H9 (cell line): ENCODE results near the gene RILPL1. TPM values are rescaled to one million over a fixed set of nuclear protein-coding genes. Genes with fewer than 3 reads are reported as not detected.

ENCODE experiments used
- DNase-seq: peaks from one replicate; pipeline ENCODE4 v3.0.0-alpha.2; 2017
- H2AFZ ChIP-seq: one replicate; pipeline ENCODE4 v1.6.1; 2013; ENCODE audit warnings: mild to moderate bottlenecking, low read length, control low read depth, moderate library complexity
- H2AK5ac ChIP-seq: 2 replicates; pipeline ENCODE4 v1.6.1; 2013; ENCODE audit warnings: low read length, control low read depth, mixed read lengths; ENCODE audit not compliant: insufficient read length
- H2BK120ac ChIP-seq: one replicate; pipeline ENCODE4 v1.6.1; 2013; ENCODE audit warnings: low read depth, mild to moderate bottlenecking, low read length, control low read depth, inconsistent platforms; ENCODE audit not compliant: poor library complexity, severe bottlenecking
- H2BK12ac ChIP-seq: 2 replicates; pipeline ENCODE4 v1.6.1; 2013; ENCODE audit warnings: low read length, control low read depth, mixed read lengths, low read depth; ENCODE audit not compliant: insufficient read length
- H2BK15ac ChIP-seq: 2 replicates; pipeline ENCODE4 v1.6.1; 2013; ENCODE audit warnings: low read depth, low read length, control low read depth
- H2BK20ac ChIP-seq: one replicate; pipeline ENCODE4 v1.6.1; 2013; ENCODE audit warnings: low read depth, mild to moderate bottlenecking, low read length, control low read depth, inconsistent platforms; ENCODE audit not compliant: poor library complexity, severe bottlenecking
- H2BK5ac ChIP-seq: 2 replicates; pipeline ENCODE4 v1.6.1; 2013; ENCODE audit warnings: low read length, control low read depth, mixed read lengths; ENCODE audit not compliant: insufficient read length
- H3K14ac ChIP-seq: 2 replicates; pipeline ENCODE4 v1.6.1; 2013; ENCODE audit warnings: low read length, control low read depth; ENCODE audit not compliant: insufficient read depth
- H3K18ac ChIP-seq: 2 replicates; pipeline ENCODE4 v1.6.1; 2013; ENCODE audit warnings: low read depth, mild to moderate bottlenecking, mixed read lengths, low read length, control low read depth; ENCODE audit not compliant: insufficient read length
- H3K23ac ChIP-seq: 2 replicates; pipeline ENCODE4 v1.6.1; 2013; ENCODE audit warnings: low read length, control low read depth, mixed read lengths, low read depth; ENCODE audit not compliant: insufficient read length
- H3K23me2 ChIP-seq: 2 replicates; pipeline ENCODE4 v1.6.1; 2013; ENCODE audit warnings: low read depth, mild to moderate bottlenecking, mixed read lengths, low read length, control low read depth; ENCODE audit not compliant: insufficient read length, poor library complexity, severe bottlenecking
- H3K27ac ChIP-seq: 2 replicates; pipeline ENCODE4 v1.5.1; 2013; ENCODE audit warnings: low read length, control low read depth, mixed read lengths, low read depth; ENCODE audit not compliant: insufficient read length
- H3K27me3 ChIP-seq: 2 replicates; pipeline ENCODE4 v1.6.1; 2013; ENCODE audit warnings: low read length, control low read depth, inconsistent platforms; ENCODE audit not compliant: insufficient read depth
- H3K4ac ChIP-seq: 2 replicates; pipeline ENCODE4 v1.6.1; 2013; ENCODE audit warnings: low read depth, mild to moderate bottlenecking, control low read depth, inconsistent platforms, low read length, moderate library complexity
- H3K4me1 ChIP-seq: 2 replicates; pipeline ENCODE4 v1.6.1; 2013; ENCODE audit warnings: low read length, control low read depth, inconsistent platforms; ENCODE audit not compliant: insufficient read depth
- H3K4me2 ChIP-seq: 2 replicates; pipeline ENCODE4 v1.6.1; 2013; ENCODE audit warnings: low read length, control low read depth, mixed read lengths; ENCODE audit not compliant: insufficient read length, insufficient read depth
- H3K56ac ChIP-seq: 2 replicates; pipeline ENCODE4 v1.6.1; 2013; ENCODE audit warnings: low read depth, mild to moderate bottlenecking, mixed read lengths, low read length, control low read depth; ENCODE audit not compliant: insufficient read length
- H3K79me1 ChIP-seq: 2 replicates; pipeline ENCODE4 v1.6.1; 2013; ENCODE audit warnings: low read depth, mild to moderate bottlenecking, moderate library complexity, low read length, control low read depth, inconsistent platforms; ENCODE audit not compliant: insufficient read depth, poor library complexity, severe bottlenecking
- H3K79me2 ChIP-seq: 2 replicates; pipeline ENCODE4 v1.6.1; 2013; ENCODE audit warnings: low read length, control low read depth, inconsistent platforms; ENCODE audit not compliant: insufficient read depth
- H3K9ac ChIP-seq: 2 replicates; pipeline ENCODE4 v1.6.1; 2013; ENCODE audit warnings: low read length, control low read depth, mixed read lengths; ENCODE audit not compliant: insufficient read length; ENCODE audit errors: extremely low read depth
- H3K9me3 ChIP-seq: one replicate; pipeline ENCODE4 v1.6.1; 2013; ENCODE audit warnings: low read depth, low read length, inconsistent platforms; ENCODE audit not compliant: control insufficient read depth
- H3T11ph ChIP-seq: one replicate; pipeline ENCODE4 v1.6.1; 2013; ENCODE audit warnings: mild to moderate bottlenecking, low read length, control low read depth, inconsistent platforms
- H4K20me1 ChIP-seq: one replicate; pipeline ENCODE4 v1.6.1; 2013; ENCODE audit not compliant: control insufficient read depth, insufficient read length, insufficient read depth
- H4K5ac ChIP-seq: 2 replicates; pipeline ENCODE4 v1.6.1; 2013; ENCODE audit warnings: low read depth, mild to moderate bottlenecking, mixed read lengths, low read length, control low read depth; ENCODE audit not compliant: insufficient read length
- H4K8ac ChIP-seq: replicated peaks from 2 replicates; pipeline ENCODE4 v1.6.1; 2013; ENCODE audit warnings: low read length, control low read depth, mixed read lengths, low read depth; ENCODE audit not compliant: insufficient read length
- H4K91ac ChIP-seq: 2 replicates; pipeline ENCODE4 v1.6.1; 2013; ENCODE audit warnings: low read depth, mild to moderate bottlenecking, moderate library complexity, mixed read lengths, low read length, control low read depth; ENCODE audit not compliant: insufficient read length
- H3K27ac Mint-ChIP-seq, 3 experiments: 2 replicates in 2 of 3; 3 replicates in 1 of 3; pipeline ENCODE4 v1.8.0; 2020 to 2021; ENCODE audit warnings: mixed read lengths in 3 of 3, mild to moderate bottlenecking in 1 of 3, moderate library complexity in 1 of 3
- H3K27me3 Mint-ChIP-seq: 2 replicates; pipeline ENCODE4 v1.8.0; 2021; ENCODE audit warnings: low read depth, mild to moderate bottlenecking, moderate library complexity, mixed read lengths
- H3K36me3 Mint-ChIP-seq, 3 experiments: 2 replicates in 2 of 3; 3 replicates in 1 of 3; pipeline ENCODE4 v1.8.0; 2020 to 2021; ENCODE audit warnings: low read depth in 3 of 3, mixed read lengths in 3 of 3; ENCODE audit not compliant: insufficient read depth in 1 of 3
- H3K4me1 Mint-ChIP-seq, 2 experiments: 2 replicates each; pipeline ENCODE4 v1.8.0; 2020; ENCODE audit warnings: mixed read lengths in 2 of 2
- H3K4me3 Mint-ChIP-seq, 2 experiments: 2 replicates in 1 of 2; 3 replicates in 1 of 2; pipeline ENCODE4 v1.8.0; 2020 to 2021; ENCODE audit warnings: mild to moderate bottlenecking in 2 of 2, mixed read lengths in 2 of 2, moderate library complexity in 1 of 2
- H3K9me3 Mint-ChIP-seq, 2 experiments: 2 replicates in 1 of 2; 3 replicates in 1 of 2; pipeline ENCODE4 v1.8.0; 2020; ENCODE audit warnings: mild to moderate bottlenecking in 2 of 2, mixed read lengths in 2 of 2, moderate library complexity in 1 of 2
- WGBS: extraction: QIAGEN DNeasy Blood & Tissue Kit; methylation state at CpG from one replicate; pipeline ENCODE4 v1.1.7; 2013; ENCODE audit warnings: missing lambda C conversion rate, low lambda C conversion rate, mixed read lengths; ENCODE audit not compliant: insufficient read length; ENCODE audit errors: extremely low coverage; 5-methylcytosine and 5-hydroxymethylcytosine counted together
- total RNA-seq: library from RNA; stranded (reverse); gene quantifications from 2 replicates; pipeline ENCODE4 v1.2.1, GENCODE V29; 2021
- TF ChIP-seq, protein P1 (sequence below): fragments of 200-600 bp; sonication (generic); conservative IDR thresholded peaks from 3 replicates; pipeline ENCODE4 v1.8.0; 2021; ENCODE audit warnings: antibody characterized with exemption, mild to moderate bottlenecking

RILPL1 gene
- total RNA-seq, 1 experiment from 2014 or later = 8.1 TPM

DNA sequence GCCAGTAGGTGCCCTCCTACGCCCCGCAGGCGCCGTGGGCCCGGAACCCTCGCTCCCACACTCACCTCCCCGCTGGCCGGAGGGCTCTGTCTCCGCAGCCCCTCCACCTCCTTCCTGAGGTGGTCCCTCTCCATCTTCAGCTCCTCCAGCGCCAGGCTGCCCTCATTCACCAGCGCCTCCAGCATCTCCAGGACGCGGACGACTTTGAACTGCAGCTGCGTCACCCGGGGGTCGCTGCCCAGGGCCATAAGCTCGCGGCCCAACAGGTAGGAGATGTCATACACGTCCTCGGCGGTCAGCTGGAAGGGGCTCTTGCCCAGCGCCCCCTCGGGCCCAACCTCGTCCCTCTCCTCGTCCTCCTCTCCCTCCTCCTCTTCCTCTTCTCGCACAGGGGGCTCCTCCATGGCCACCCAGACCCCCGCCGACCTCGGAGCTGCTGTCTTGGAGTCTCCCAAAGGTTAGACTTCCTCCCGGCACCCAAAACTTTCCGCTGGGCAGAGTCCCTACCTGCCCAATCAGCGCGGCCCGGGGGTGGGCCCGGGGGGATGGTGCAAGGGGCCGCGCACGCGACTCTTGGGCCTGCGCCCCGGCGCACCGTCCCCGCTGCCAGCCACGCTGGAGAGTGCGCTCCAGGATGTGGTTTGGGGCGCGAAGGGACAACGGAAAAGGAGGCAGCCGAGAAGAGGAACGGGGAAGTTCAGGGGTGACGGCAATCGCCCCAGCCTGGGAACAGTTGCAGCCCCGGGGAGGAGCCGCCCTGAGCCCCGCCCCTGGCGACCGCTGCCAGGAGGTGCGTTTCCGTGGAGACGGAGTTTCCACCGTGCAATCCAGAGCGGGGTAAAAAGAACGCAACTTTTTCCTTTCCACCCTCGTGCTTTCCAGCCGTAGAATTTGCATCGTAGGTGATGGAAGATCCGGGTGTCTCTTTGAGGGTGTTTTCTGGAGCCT, 97.2 kb downstream of the RILPL1 start, which contains the start of gene RILPL2:
Gene RILPL2 (minus strand): TSS at position 668 of the 948 bp plus-strand sequence. CDS start 264 bp downstream, at position 404.
- Mint-ChIP-seq H3K4me3 (peak within 1 kb of the TSS; percentile 89 to 95), H3K27ac (no peak within 1 kb of the TSS), H3K36me3 (no peaks in the 10 kb centered on the region), H3K27me3 (peaks cover 43% of the 10 kb centered on the region), H3K9me3 (no peaks in the 10 kb centered on the region), H3K4me1 (no peaks in the 10 kb centered on the region; a peak in 1 of 4 replicates)
- H2BK120ac ChIP-seq = no peak within 1 kb of the TSS
- no peak within 1 kb of the TSS for H3K56ac ChIP-seq
- H3K79me2 ChIP-seq = no peaks in the 10 kb centered on the region
- H4K91ac ChIP-seq = no peak within 1 kb of the TSS
- no peak within 1 kb of the TSS for H2AK5ac ChIP-seq
- H2BK15ac ChIP-seq = no peak within 1 kb of the TSS; the same call in 1 of the 2 replicates
- no peak within 1 kb of the TSS for H2BK5ac ChIP-seq
- H3K18ac ChIP-seq = no peak within 1 kb of the TSS
- H3K4ac ChIP-seq = no peak within 1 kb of the TSS
- H2AFZ ChIP-seq = no peak within 1 kb of the TSS
- H4K20me1 ChIP-seq = no peaks in the 10 kb centered on the region
- H3K23me2 ChIP-seq = peaks cover 11% of the 10 kb centered on the region
- H3K27me3 ChIP-seq = peaks cover 2% of the 10 kb centered on the region
- H4K8ac ChIP-seq = no peak within 1 kb of the TSS
- WGBS = no CpG with 5 or more reads among the region's 69 CpGs
- H2BK20ac ChIP-seq = no peak within 1 kb of the TSS
- DNase-seq = peak; percentile 85
- H3K27ac ChIP-seq = no peak within 1 kb of the TSS
- H3K9ac ChIP-seq = no peak within 1 kb of the TSS
- no peak within 1 kb of the TSS for H3K23ac ChIP-seq
- H4K5ac ChIP-seq = no peak within 1 kb of the TSS
- H3K9me3 ChIP-seq = no peaks in the 10 kb centered on the region
- H3K79me1 ChIP-seq = no peaks in the 10 kb centered on the region
- TF ChIP-seq, protein P1, sequence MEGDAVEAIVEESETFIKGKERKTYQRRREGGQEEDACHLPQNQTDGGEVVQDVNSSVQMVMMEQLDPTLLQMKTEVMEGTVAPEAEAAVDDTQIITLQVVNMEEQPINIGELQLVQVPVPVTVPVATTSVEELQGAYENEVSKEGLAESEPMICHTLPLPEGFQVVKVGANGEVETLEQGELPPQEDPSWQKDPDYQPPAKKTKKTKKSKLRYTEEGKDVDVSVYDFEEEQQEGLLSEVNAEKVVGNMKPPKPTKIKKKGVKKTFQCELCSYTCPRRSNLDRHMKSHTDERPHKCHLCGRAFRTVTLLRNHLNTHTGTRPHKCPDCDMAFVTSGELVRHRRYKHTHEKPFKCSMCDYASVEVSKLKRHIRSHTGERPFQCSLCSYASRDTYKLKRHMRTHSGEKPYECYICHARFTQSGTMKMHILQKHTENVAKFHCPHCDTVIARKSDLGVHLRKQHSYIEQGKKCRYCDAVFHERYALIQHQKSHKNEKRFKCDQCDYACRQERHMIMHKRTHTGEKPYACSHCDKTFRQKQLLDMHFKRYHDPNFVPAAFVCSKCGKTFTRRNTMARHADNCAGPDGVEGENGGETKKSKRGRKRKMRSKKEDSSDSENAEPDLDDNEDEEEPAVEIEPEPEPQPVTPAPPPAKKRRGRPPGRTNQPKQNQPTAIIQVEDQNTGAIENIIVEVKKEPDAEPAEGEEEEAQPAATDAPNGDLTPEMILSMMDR = no peak
- peak within 1 kb of the TSS; percentile 42 for H3K4me2 ChIP-seq
- H3K14ac ChIP-seq = peak within 1 kb of the TSS; percentile 52; the same call in 1 of the 2 replicates
- H3T11ph ChIP-seq = no peak within 1 kb of the TSS
- H3K4me1 ChIP-seq = no peaks in the 10 kb centered on the region
- H2BK12ac ChIP-seq = no peak within 1 kb of the TSS
